Measurements from ENCODE around the gene MINK1.

The MINK1 gene

GRCh38 chr17:4837471-4838308, 4.5 kb downstream of the MINK1 start:
- TF ChIP-seq, protein P1, sequence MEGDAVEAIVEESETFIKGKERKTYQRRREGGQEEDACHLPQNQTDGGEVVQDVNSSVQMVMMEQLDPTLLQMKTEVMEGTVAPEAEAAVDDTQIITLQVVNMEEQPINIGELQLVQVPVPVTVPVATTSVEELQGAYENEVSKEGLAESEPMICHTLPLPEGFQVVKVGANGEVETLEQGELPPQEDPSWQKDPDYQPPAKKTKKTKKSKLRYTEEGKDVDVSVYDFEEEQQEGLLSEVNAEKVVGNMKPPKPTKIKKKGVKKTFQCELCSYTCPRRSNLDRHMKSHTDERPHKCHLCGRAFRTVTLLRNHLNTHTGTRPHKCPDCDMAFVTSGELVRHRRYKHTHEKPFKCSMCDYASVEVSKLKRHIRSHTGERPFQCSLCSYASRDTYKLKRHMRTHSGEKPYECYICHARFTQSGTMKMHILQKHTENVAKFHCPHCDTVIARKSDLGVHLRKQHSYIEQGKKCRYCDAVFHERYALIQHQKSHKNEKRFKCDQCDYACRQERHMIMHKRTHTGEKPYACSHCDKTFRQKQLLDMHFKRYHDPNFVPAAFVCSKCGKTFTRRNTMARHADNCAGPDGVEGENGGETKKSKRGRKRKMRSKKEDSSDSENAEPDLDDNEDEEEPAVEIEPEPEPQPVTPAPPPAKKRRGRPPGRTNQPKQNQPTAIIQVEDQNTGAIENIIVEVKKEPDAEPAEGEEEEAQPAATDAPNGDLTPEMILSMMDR (conservative IDR thresholded peaks at IDR 0.05; ENCODE audit: control insufficient read depth, insufficient read depth, low read depth, low read length), result no peak
- no peak for DNase-seq (ENCODE audit: low read depth)
- H3K4me3 ChIP-seq (ENCODE audit: control insufficient read depth, low read depth, low read length), result no peak overlapping the region

DNA sequence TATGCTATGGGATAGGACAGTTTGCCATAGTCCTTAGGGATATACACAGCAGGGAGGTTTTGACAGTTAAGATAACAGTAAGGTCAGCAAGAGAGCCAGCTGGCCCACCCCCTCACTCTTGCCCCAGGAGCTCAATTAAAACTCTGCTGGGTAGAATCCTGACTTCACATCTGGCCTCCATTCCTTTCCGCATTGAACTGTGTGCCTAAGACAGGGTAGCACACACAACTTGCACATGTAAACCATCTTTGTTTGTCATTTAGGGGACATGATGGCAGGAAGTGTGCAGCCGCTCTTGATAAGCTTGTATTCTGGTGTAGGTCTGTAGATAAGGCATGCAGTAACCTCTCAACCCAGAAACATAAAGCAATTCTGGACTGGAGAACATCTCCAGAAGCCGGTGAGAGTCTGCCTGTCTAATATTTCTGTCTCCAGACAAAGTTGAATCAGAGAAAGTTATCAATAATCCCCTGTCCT, 5.2 kb downstream of the MINK1 start:
- DNase-seq (ENCODE audit: low read depth), result no peak
- H3K4me3 ChIP-seq (ENCODE audit: control insufficient read depth, low read depth, low read length), result no peak overlapping the region
- TF ChIP-seq, protein P1 (conservative IDR thresholded peaks at IDR 0.05; ENCODE audit: control insufficient read depth, insufficient read depth, low read depth, low read length), result no peak

- TF ChIP-seq, protein P1 (conservative IDR thresholded peaks at IDR 0.05; ENCODE audit: control insufficient read depth, insufficient read depth, low read depth, low read length), result no peak
- no peak overlapping the region for H3K4me3 ChIP-seq (ENCODE audit: control insufficient read depth, low read depth, low read length)
- DNase-seq (ENCODE audit: low read depth), result no peak
These were observed 6.1 kb downstream of the MINK1 start for GRCh38 chr17:4839221-4839620.

DNA sequence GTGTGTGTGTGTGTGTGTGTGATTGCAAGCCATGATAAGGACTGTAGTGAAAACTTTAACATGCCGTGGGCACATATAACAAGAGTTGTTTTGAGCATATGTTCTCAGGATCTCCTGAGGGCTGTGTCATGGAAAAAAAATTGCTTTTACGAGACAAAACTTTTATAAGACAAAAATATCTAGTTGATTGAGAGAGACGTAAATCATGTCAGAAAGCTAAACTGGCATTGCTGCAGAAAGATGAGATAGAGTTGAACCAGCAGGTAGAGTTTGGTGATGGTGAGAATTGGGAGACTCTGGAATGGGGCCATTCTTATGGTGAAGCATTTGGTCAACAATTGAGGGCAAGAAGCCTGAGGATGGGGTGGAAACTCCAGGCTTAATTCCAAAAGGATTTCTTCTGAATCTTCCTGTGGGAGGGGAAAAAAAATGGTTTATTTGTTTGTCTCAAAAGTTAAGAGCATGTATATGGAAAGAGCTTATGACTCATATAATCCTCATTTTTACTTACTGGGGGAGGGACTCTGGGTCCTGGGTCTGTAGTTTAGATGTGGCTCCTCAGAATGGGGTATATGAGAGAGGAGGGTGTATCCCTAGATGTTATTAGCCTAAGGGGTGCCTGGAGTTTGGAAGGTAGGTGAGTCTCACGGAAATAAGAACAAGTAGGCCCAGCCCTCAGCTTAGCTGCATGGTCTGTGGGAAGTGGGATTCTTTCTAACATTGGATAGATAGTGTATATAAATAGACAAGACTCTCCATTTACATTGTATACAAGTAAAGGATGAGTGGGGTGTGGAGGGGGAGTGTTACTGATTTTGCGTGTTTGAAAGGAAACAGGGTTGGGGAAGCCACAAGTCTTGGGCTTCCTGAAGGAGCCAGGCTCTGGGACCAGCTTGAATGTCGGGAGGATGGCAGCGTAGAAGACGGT, 7.1 kb downstream of the MINK1 start:
- DNase-seq (ENCODE audit: low read depth), result no peak
- no peak overlapping the region for H3K4me3 ChIP-seq (ENCODE audit: control insufficient read depth, low read depth, low read length)
- TF ChIP-seq, protein P1 (conservative IDR thresholded peaks at IDR 0.05; ENCODE audit: control insufficient read depth, insufficient read depth, low read depth, low read length), result no peak

- TF ChIP-seq, protein P1 (conservative IDR thresholded peaks at IDR 0.05; ENCODE audit: control insufficient read depth, insufficient read depth, low read depth, low read length), result no peak
- no peak for DNase-seq (ENCODE audit: low read depth)
These were observed 7.7 kb downstream of the MINK1 start for GRCh38 chr17:4840893-4841242.

DNA sequence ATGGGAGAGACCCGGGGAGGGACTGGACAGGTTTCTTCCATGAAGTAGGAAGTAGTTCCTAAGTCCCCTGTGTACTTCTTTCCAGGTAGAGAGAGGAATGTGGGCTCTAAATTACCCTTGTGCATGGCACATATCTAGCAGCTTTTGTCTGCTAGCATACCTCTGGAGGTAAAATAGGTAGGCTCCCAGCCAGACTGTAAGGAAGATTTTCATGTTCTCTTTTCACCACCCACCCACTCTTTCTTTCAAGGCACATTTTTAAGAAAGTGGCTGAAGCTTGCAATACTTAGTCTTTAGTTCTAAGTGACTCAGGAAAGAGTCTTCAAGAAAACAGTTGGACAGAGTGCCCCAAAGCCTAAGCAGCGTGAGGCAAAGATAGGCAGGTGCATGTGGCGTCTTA, 9.2 kb downstream of the MINK1 start:
- no peak for DNase-seq (ENCODE audit: low read depth)
- TF ChIP-seq, protein P1 (conservative IDR thresholded peaks at IDR 0.05; ENCODE audit: control insufficient read depth, insufficient read depth, low read depth, low read length), result no peak
- no peak overlapping the region for H3K4me3 ChIP-seq (ENCODE audit: control insufficient read depth, low read depth, low read length)

More at GRCh38 chr17:4840893-4841242, 7.7 kb downstream of the MINK1 start:
- H3K4me3 ChIP-seq (ENCODE audit: control insufficient read depth, low read depth, low read length), result no peak overlapping the region
